GM10248 (cell line): ENCODE results near the gene NTSR1.

Experiments used
- CTCF ChIA-PET: fragments of 300-600 bp; sonication (Branson Sonifier 250); formaldehyde crosslinking; extraction: SDS; loops from one replicate; lab custom pipeline; 2021; ENCODE audit warnings: antibody characterized with exemption; lab: Yijun Ruan, JAX
- POLR2A ChIA-PET: fragments of 350-650 bp; sonication (Branson Sonifier 250); formaldehyde crosslinking; extraction: SDS; loops from one replicate; lab custom pipeline; 2020; ENCODE audit warnings: antibody characterized with exemption; lab: Yijun Ruan, JAX
- DNase-seq: peaks from one replicate; pipeline ENCODE4 v3.0.0; 2012; ENCODE audit errors: extremely low spot score
- CTCF ChIP-seq: IDR thresholded peaks from 2 replicates; pipeline ENCODE4 v1.5.1; 2012; ENCODE audit warnings: mild to moderate bottlenecking, low read depth; ENCODE audit errors: extremely low read depth, missing control alignments, control extremely low read depth

NTSR1 gene

DNA sequence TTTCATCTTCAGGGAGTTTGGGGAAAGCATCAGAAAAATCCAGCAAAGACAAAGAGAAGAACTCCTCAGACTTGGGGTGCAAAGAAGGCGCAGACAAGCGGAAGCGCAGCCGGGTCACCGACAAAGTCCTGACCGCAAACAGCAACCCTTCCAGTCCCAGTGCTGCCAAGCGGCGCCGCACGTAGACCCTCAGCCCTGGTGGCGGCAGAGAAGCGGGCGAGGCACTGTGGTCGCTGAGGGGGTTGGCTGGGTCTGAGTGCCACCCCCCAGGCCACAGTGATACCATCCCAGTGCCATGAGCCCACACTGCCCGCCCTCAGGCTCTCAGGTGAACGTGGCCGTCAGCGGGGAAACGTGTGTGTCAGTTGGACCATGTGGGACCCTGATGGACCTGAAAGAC, 90.8 kb downstream of the NTSR1 start:
- ChIA-PET POLR2A (no interaction called here), CTCF (interaction anchor here (1.0 kb wide), 1 partner anchor 9 kb away, joined by 3 read pairs; no protein-coding TSS in a partner anchor)
- no peak for DNase-seq
- no peak for TF ChIP-seq CTCF

- no peak for DNase-seq
- TF ChIP-seq CTCF: no peak
- CTCF ChIA-PET: interaction anchor here (1.0 kb wide), 1 partner anchor 8 kb away, joined by 3 read pairs; no protein-coding TSS in a partner anchor
- POLR2A ChIA-PET: no interaction called here
These were observed 91.2 kb downstream of the NTSR1 start for GRCh38 chr20:62799873-62800272.

DNA sequence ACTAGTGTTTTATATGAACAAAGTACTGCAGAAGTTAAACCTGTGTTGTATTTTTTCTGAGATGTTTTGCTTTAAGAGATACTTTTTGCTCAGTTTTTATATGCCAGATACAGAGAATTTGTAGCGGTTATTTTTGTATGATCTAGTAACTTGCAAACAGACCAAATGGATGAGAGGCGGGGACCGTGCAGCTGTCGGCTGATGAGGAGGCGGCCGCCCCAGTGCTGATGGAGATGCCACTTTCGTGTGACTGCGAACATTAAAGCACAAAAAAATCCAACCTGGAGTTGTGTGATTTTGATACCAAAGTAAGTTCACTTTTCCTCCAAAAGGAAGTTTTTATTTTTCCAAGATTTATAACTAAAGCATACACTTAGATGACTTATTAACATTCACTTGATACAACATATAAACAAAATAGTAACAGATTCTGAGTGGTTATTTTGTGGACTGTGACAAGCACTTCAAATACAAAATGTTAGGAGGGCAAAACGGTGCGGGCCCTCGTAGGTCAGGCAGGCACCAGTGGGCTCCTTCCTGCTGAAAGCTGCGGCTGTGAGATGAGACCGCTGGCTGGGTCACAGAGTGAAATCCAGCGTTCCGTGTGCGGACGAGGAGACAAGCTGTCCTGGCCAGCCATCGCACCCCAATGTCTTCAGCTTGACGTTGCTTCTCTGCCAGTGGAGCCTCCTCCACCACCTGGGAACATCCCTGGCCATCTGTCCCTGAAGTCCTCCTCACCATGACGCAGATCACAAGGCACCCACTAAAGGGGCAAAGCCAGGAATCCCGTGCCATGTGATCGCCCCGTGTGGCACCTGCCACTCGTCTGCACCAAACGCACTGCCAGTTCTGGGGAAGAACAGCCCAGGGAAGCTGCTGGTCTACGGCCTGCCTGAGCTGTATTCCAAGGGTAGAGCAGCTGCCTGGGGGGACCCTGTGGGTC, 92.0 kb downstream of the NTSR1 start:
- DNase-seq: no peak
- ChIA-PET CTCF (no interaction called here), POLR2A (no interaction called here)
- no peak for TF ChIP-seq CTCF

DNA sequence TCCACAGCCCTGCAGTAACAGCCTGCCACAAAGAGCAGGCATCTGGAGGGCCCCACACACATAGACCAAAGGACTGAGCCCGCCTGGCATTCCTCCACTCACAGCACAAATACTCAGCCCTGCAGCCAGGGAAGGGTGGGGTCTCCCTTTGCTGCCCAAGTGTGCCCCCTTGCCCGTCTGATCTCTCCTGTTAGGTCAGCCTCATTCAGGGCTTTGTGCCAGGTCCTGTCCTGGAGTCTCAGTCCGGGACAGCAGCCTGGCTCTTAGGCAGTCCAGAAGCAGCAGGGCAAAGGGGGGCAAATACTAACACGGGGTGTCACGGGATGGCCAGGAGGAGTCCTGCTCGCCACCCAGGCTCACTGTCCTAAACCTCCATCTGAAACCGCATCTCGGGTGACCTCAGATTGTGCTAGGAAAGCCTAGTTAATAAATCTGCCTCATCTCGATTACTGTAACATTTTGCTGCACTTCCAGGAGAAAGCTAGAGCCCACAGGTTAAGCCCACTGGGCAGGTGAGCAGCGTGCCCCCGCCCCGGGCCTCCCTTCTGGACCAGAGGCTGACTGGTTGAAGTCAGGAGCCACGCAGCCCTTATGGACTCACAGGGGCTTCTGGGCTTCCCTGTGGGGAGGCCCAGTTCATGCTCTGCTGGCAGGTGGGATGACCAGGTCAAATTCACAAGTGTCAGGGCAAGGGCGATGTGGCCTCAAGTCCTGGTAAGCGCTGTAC, 92.8 kb downstream of the NTSR1 start:
- DNase-seq: no peak
- CTCF ChIA-PET: no interaction called here
- POLR2A ChIA-PET: no interaction called here
- TF ChIP-seq CTCF: no peak

DNA sequence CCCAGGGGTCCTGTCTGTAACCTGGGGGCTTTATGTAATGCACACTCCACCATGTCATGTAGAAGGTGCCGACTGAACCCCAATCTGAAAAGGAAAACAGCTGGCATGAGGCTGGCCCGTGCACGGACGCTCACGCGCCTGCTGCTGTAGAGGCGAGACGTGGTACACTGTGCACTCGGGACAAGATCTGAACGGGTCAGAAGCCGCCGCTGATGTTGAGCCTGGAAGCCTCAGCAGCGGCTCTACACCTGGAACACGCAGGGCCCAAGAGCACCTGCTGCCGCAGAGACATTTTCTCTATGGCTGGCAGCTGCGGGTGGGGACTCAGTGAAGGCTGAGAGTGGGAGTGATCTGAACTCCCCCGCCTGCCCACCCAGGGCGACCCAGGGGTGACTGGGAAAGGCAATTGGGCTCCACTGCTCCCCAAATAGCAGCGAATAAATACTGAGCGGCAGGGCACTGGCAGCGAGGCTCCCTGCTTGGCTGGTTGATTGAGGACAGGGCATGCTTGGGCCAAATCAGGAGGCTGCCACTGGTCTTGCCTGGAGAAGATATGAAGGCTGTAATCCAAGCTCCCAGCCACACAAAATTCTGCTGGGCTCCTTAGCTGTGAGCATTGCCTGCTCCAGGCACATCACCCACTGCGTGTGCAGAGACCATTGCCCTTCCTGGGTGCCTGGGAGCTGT, 93.5 kb downstream of the NTSR1 start:
- CTCF ChIA-PET: interaction anchor here (0.9 to 1.1 kb wide), 2 partner anchors 9 to 302 kb away, joined by 3 read pairs; no protein-coding TSS in a partner anchor
- POLR2A ChIA-PET: no interaction called here
- no peak for DNase-seq
- TF ChIP-seq CTCF: no peak
